Neutrophil (primary cell): ENCODE results near the gene ASPHD1.
A peak's percentile ranks its signal among the peaks of the same experiment; 100 is the strongest.
"Not testable (repeated sequence)": the region's sequence is repeated elsewhere in the genome, so short reads cannot be mapped to it uniquely, and the experiment has no call there.

Experiments
- H3K27ac ChIP-seq: fragments of 200-600 bp; sonication (generic); 2 replicates; pipeline ENCODE4 v1.5.1; 2016; ENCODE audit warnings: mild to moderate bottlenecking, moderate library complexity
- H3K27me3 ChIP-seq: fragments of 200-600 bp; sonication (generic); 2 replicates; pipeline ENCODE4 v1.6.0; 2016; ENCODE audit warnings: mild to moderate bottlenecking
- H3K36me3 ChIP-seq: fragments of 200-600 bp; sonication (generic); 2 replicates; pipeline ENCODE4 v1.5.1; 2017
- H3K4me1 ChIP-seq, 2 experiments: fragments of 200-600 bp in 1 of 2; sonication (generic) in 1 of 2; 1 replicate in 1 of 2; 2 replicates in 1 of 2; pipeline versions ENCODE4 v1.5.1 to v1.6.1; 2013 to 2016; ENCODE audit warnings: low read depth in 1 of 2, low read length in 1 of 2, mild to moderate bottlenecking in 1 of 2, moderate library complexity in 1 of 2; ENCODE audit not compliant: control insufficient read depth in 1 of 2, insufficient read depth in 1 of 2
- H3K4me3 ChIP-seq, 2 experiments: fragments of 200-600 bp in 1 of 2; sonication (generic) in 1 of 2; 1 replicate in 1 of 2; 2 replicates in 1 of 2; pipeline ENCODE4 v1.5.1; 2013 to 2016; ENCODE audit warnings: low read depth in 1 of 2, low read length in 1 of 2, mild to moderate bottlenecking in 1 of 2, moderate library complexity in 1 of 2
- H3K9me3 ChIP-seq: fragments of 200-600 bp; sonication (generic); 2 replicates; pipeline ENCODE4 v1.5.1; 2016
- TF ChIP-seq, protein P1 (sequence below): fragments of 200-600 bp; sonication (generic); IDR thresholded peaks from 2 replicates; pipeline ENCODE4 v1.5.1; 2016; ENCODE audit warnings: antibody characterized with exemption

Gene ASPHD1

DNA sequence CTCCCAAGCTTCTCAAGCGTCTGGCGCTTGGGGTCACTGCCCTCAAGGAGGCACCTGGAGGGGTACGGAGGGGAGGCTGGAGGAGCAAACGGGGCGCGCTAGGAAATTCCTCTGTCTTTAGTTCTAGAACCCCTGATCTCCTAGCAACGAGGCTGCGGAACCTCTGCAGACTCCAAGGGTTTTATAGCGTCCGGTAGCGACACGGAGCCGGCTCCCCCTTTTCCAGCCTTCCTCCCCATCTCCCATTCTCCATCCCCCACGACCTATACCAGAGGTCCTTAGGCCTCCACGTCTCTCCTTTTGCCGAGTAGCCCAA lies 36.7 kb upstream of the ASPHD1 start:
- peaks cover 28% of the 10 kb centered on the region for H3K36me3 ChIP-seq
- peak overlapping the region; percentile 87 to 95 for H3K4me3 ChIP-seq
- no peaks in the 10 kb centered on the region for H3K9me3 ChIP-seq
- peak overlapping the region; percentile 96 for H3K27ac ChIP-seq
- peaks cover 21 to 23% of the 10 kb centered on the region in 2 experiments for H3K4me1 ChIP-seq
- H3K27me3 ChIP-seq = peaks cover 9% of the 10 kb centered on the region
- TF ChIP-seq, protein P1, sequence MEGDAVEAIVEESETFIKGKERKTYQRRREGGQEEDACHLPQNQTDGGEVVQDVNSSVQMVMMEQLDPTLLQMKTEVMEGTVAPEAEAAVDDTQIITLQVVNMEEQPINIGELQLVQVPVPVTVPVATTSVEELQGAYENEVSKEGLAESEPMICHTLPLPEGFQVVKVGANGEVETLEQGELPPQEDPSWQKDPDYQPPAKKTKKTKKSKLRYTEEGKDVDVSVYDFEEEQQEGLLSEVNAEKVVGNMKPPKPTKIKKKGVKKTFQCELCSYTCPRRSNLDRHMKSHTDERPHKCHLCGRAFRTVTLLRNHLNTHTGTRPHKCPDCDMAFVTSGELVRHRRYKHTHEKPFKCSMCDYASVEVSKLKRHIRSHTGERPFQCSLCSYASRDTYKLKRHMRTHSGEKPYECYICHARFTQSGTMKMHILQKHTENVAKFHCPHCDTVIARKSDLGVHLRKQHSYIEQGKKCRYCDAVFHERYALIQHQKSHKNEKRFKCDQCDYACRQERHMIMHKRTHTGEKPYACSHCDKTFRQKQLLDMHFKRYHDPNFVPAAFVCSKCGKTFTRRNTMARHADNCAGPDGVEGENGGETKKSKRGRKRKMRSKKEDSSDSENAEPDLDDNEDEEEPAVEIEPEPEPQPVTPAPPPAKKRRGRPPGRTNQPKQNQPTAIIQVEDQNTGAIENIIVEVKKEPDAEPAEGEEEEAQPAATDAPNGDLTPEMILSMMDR = no peak

DNA sequence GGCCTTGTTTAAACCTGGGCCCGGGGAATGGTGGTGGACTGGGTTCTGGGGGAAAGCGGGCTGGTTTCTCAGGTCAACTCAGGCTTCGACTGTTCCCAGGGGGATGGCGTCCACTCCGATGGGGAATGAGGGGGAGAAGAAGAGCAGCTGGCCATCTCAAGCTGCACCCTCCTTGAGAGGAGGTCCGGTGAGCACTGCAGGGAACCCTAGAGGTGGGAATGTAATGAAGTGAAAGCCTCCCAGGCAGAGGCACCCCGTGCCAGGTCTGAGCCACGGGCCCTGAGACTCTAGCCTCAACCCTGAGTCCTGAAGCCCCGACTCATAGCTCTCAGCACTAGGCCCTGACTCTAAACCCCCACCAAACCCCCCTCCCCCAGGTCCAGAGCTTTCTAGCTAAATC lies 36.1 kb upstream of the ASPHD1 start:
- Histone ChIP-seq H3K36me3 (peaks cover 22% of the 10 kb centered on the region), H3K9me3 (no peaks in the 10 kb centered on the region), H3K27ac (no peak overlapping the region), H3K4me1 (peaks cover 21 to 23% of the 10 kb centered on the region in 2 experiments), H3K4me3 (peak overlapping the region in 1 of 2 experiments; percentile 95), H3K27me3 (peaks cover 10% of the 10 kb centered on the region)
- TF ChIP-seq, protein P1 = no peak

DNA sequence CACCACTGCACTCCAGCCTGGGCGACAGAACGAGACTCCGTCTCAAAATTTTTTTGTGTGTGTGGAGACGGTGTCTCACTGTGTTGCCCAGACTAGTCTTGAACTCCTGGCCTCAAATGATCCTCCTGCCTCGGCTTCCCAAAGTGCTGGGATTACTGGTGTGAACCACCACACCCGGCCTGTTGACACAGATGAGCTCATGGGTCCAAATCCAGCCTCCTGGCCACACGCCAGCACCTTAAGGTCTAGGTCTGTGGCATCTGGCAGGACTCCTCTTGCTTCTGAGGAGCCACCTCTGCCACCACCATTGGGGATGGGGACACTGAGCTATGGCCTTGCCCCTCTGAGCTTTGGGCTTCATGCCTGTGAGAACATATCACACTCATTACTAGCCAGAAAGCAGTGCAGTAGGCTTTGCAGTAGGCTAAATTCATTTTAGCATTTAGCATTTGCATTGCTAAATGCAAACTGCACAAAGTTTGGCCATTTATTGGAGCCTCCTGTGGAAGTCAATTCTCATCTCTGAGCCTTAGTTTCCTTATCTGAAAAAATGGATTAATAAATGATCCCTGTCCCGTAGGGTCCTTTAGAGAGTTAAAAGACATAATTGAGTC lies 31.8 kb upstream of the ASPHD1 start:
- Histone ChIP-seq H3K4me1 (peaks cover 5 to 6% of the 10 kb centered on the region in 2 experiments), H3K4me3 (no peak overlapping the region), H3K36me3 (no peaks in the 10 kb centered on the region), H3K27ac (no peak overlapping the region), H3K27me3 (peaks cover 10% of the 10 kb centered on the region), H3K9me3 (no peaks in the 10 kb centered on the region)
- TF ChIP-seq, protein P1 = no peak

DNA sequence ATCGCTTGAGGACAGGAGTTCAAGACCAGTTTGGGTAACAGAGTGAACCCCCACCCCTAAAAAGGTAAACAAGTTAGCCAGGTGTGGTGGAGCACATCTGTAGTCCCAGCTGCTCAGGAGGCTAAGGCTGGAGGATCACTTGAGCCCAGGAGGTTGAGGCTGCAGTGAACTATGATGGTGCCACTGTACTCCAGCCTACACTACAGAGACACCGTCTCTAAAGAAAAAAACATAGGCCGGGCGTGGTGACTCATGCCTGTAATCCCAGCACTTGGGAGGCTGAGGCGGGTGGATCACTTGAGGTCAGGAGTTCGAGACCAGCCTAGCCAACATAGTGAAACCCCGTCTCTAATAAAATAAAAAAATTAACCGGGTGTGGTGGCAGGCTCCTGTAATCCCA lies 31.2 kb upstream of the ASPHD1 start:
- H3K4me3 ChIP-seq, H3K36me3 ChIP-seq, H3K9me3 ChIP-seq, H3K4me1 ChIP-seq, H3K27ac ChIP-seq: not testable (repeated sequence)
- peaks cover 10% of the 10 kb centered on the region for H3K27me3 ChIP-seq

DNA sequence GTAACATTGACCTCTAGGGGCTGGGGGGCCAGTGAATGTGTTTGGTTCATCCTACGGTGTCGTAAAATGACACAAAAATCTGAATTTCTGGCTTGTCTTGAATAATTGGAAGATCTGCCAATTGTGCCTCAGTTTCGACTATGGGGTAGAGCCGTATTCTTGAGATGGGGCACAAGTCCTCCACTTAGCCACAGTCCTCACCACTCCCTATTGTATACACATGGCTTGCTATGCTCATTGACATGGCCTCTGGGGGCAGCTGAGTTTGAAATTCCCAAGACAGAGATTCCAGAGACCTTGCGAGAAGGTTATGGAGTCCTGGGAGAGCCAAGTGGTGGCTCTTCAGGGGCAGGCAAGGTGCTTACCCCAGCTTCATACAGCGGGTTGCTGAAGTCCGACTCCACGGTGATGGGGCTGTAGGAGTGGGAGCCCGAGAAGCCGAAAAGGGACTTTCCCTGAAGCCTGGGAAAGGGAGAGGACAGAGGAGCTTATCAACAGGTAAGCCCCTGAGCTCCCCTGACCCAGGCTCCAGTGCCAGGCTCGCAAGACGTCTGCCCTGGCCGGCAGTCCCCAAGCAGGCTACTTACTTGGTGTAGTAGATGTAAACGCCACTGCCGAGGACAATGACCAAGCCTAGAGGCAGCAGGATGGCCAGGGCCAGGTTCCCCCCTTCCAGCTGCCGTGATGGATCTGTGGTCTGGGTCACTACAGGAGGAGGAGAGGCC lies 28.3 kb upstream of the ASPHD1 start:
- Histone ChIP-seq H3K4me1 (peaks cover 7 to 9% of the 10 kb centered on the region in 2 experiments), H3K36me3 (no peaks in the 10 kb centered on the region), H3K27ac (no peak overlapping the region), H3K4me3 (no peak overlapping the region), H3K9me3 (no peaks in the 10 kb centered on the region), H3K27me3 (peaks cover 31% of the 10 kb centered on the region)
- TF ChIP-seq, protein P1 = no peak

DNA sequence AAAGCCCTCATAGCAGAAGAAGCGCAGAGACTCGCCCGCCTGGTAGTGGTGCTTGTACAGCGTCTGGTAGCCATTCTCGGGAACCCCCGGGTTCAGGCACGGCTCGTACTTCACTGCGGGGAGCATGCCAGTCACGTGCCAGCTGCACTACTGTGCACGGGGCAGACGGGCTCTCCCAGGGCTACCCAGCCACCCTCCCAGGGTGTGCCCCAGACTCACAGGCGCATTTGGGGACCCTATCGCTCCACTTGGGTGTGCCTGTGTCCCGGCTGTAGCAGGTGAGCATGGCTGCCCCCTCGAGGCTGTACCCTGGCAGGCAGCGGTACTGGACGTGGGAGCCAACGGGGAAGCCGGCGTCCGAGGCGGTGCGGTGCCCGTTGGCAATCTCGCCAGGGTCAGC lies 27.0 kb upstream of the ASPHD1 start:
- peaks cover 42% of the 10 kb centered on the region for H3K27me3 ChIP-seq
- H3K9me3 ChIP-seq = no peaks in the 10 kb centered on the region
- H3K4me3 ChIP-seq = no peak overlapping the region
- peaks cover 9 to 14% of the 10 kb centered on the region in 2 experiments for H3K4me1 ChIP-seq
- no peaks in the 10 kb centered on the region for H3K36me3 ChIP-seq
- H3K27ac ChIP-seq = no peak overlapping the region
- TF ChIP-seq, protein P1 = no peak
